ENCODE data around the gene PTGES3. TPM values are rescaled to one million over a fixed set of nuclear protein-coding genes. Genes with fewer than 3 reads are reported as not detected.

Gene PTGES3
- total and polyA plus RNA-seq, 2 experiments from 2014 or later: 334 to 442 TPM

GRCh38 chr12:56678852-56679251 is 9.2 kb downstream of the PTGES3 start:
- H3F3A ChIP-seq (replicated peaks; ENCODE audit: low read depth): peaks cover 11% of the 10 kb centered on the region; the same call in 1 of the 2 replicates
- H3K27ac Mint-ChIP-seq: peak overlapping the region; percentile 34; the same call in 1 of the 2 replicates
- no peaks in the 10 kb centered on the region for H3K9me3 Mint-ChIP-seq
- peaks cover 62% of the 10 kb centered on the region for H3K36me3 Mint-ChIP-seq (ENCODE audit: low read depth)
- no peak overlapping the region; the same call in 2 of the 3 replicates for H3K4me3 Mint-ChIP-seq
- no peak overlapping the region for H2AFZ ChIP-seq
- ATAC-seq (no peak), DNase-seq (ENCODE audit: low spot score) (no peak)
- H3K36me3 ChIP-seq (ENCODE audit: insufficient read depth): 0 out of 2 replicates have a peak, but pooled peaks cover 10% of the 10 kb centered on the region
- no peak overlapping the region for H3K4me2 ChIP-seq
- H3K4me1 Mint-ChIP-seq: peaks cover 10% of the 10 kb centered on the region
- H3K4me1 ChIP-seq (ENCODE audit: insufficient read depth): peaks cover 10% of the 10 kb centered on the region
- peaks cover 80% of the 10 kb centered on the region for H4K20me1 ChIP-seq (replicated peaks; ENCODE audit: insufficient read depth)
- H3K9me2 ChIP-seq (ENCODE audit: insufficient read depth): no peaks in the 10 kb centered on the region
- no peaks in the 10 kb centered on the region for H3K27me3 ChIP-seq (ENCODE audit: insufficient read depth)
- H3K27me3 Mint-ChIP-seq (ENCODE audit: insufficient read depth, low read depth, poor library complexity): peaks cover 7% of the 10 kb centered on the region
- peak overlapping the region; percentile 34; the same call in 1 of the 2 replicates for H3K27ac ChIP-seq (ENCODE audit: low read depth)
- TF ChIP-seq REST (IDR thresholded peaks at IDR 0.05; ENCODE audit: unreplicated experiment): no peak
- TF ChIP-seq POLR2AphosphoS5 (IDR thresholded peaks at IDR 0.05; ENCODE audit: low read depth): 0 out of 2 replicates have a peak, but pooled peaks have one; percentile 22
- H3K4me3 ChIP-seq: no peak overlapping the region
- peaks cover 100% of the 10 kb centered on the region for H3K79me2 ChIP-seq (replicated peaks; ENCODE audit: insufficient read depth)

- H3K27ac ChIP-seq (ENCODE audit: low read depth): peak overlapping the region; percentile 35; the same call in 1 of the 2 replicates
- H3K4me3 Mint-ChIP-seq: no peak overlapping the region
- ATAC-seq (no peak), DNase-seq (ENCODE audit: low spot score) (no peak)
- H3K36me3 ChIP-seq (ENCODE audit: insufficient read depth): peaks cover 13% of the 10 kb centered on the region
- H3K79me2 ChIP-seq (replicated peaks; ENCODE audit: insufficient read depth): peaks cover 100% of the 10 kb centered on the region
- peaks cover 10% of the 10 kb centered on the region; the same call in 1 of the 2 replicates for H3F3A ChIP-seq (replicated peaks; ENCODE audit: low read depth)
- H3K4me2 ChIP-seq: no peak overlapping the region
- H3K9me2 ChIP-seq (ENCODE audit: insufficient read depth): no peaks in the 10 kb centered on the region
- H3K4me3 ChIP-seq: no peak overlapping the region
- H3K27ac Mint-ChIP-seq: no peak overlapping the region; the same call in 1 of the 2 replicates
- H3K9me3 Mint-ChIP-seq: no peaks in the 10 kb centered on the region
- peaks cover 63% of the 10 kb centered on the region for H3K36me3 Mint-ChIP-seq (ENCODE audit: low read depth)
- peaks cover 7% of the 10 kb centered on the region for H3K27me3 Mint-ChIP-seq (ENCODE audit: insufficient read depth, low read depth, poor library complexity)
- H3K4me1 Mint-ChIP-seq: peaks cover 9% of the 10 kb centered on the region
- H4K20me1 ChIP-seq (replicated peaks; ENCODE audit: insufficient read depth): peaks cover 76% of the 10 kb centered on the region
- peaks cover 1% of the 10 kb centered on the region for H3K4me1 ChIP-seq (ENCODE audit: insufficient read depth)
- H3K27me3 ChIP-seq (ENCODE audit: insufficient read depth): no peaks in the 10 kb centered on the region
- no peak overlapping the region for H2AFZ ChIP-seq
- TF ChIP-seq CREB1 (CRISPR knock-in tag; IDR thresholded peaks at IDR 0.05; ENCODE audit: low read depth) (no peak), EZH2phosphoT487 (IDR thresholded peaks at IDR 0.05; ENCODE audit: unreplicated experiment) (no peak), CTCF (conservative IDR thresholded peaks at IDR 0.05; ENCODE audit: low read depth in 2 of 2) (no peak), ZNF114 (CRISPR knock-in tag; IDR thresholded peaks at IDR 0.05) (no peak), STAT1 (IDR thresholded peaks at IDR 0.05; ENCODE audit: unreplicated experiment) (no peak), ETS1 (IDR thresholded peaks at IDR 0.05) (no peak), ZNF462 (CRISPR knock-in tag; IDR thresholded peaks at IDR 0.05) (no peak)
These were observed 10.4 kb downstream of the PTGES3 start for GRCh38 chr12:56677680-56678079.

All from GM23338 (cell line).